Measurements from ENCODE around the gene STK32B.

GRCh38 chr4:5474756-5475155 lies 423.5 kb downstream of the STK32B start:
- TF ChIP-seq MXI1 (IDR thresholded peaks at IDR 0.05; ENCODE audit: low read depth, low read length) (no peak), REST (IDR thresholded peaks at IDR 0.05; ENCODE audit: low read depth, low read length) (no peak), CTCF (IDR thresholded peaks at IDR 0.05) (no peak), POLR2AphosphoS5 (IDR thresholded peaks at IDR 0.05; ENCODE audit: low read depth, low read length) (no peak), EP300 (IDR thresholded peaks at IDR 0.05; ENCODE audit: borderline replicate concordance in 1 of 2, low read depth in 1 of 2, low read length in 1 of 2) (no peak)

Data from SK-N-SH (cell line).